ENCODE results near the gene MCOLN2. TPM values are rescaled to one million over a fixed set of nuclear protein-coding genes. Genes with fewer than 3 reads are reported as not detected.

MCOLN2 gene
- total RNA-seq, 2 donors from 2014 or later: 15.4 to 21.6 TPM

DNA sequence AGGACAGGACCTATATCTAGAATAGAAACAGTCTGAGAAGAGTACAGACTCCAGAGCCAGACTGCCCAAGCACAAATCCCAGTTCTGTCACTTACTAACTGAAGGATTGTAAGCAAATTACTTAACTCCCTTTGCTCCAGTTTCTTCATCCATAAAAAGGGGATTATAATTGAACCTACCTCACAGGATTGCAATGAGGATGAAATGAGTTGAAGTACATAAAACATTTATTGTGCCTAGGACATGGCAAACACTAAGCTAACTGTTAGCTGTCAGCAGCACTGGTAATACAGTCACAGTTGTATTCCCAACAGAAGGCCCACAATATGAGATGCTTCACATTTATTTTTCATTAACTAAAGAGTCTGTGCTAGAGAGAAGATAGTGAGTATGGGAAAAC, 33.9 kb downstream of the MCOLN2 start:
- Histone ChIP-seq H3K4me3 (no peak overlapping the region), H3K9ac (ENCODE audit: low read depth in 2 of 2, low read length in 2 of 2) (no peak overlapping the region), H3K4me1 (no peaks in the 10 kb centered on the region), H3K27me3 (no peaks in the 10 kb centered on the region), H3K27ac (no peak overlapping the region), H3K36me3 (no peaks in the 10 kb centered on the region), H3K9me3 (no peaks in the 10 kb centered on the region)
- intact Hi-C loops (cut with DNase I): no loop called here
- TF ChIP-seq, protein P1, sequence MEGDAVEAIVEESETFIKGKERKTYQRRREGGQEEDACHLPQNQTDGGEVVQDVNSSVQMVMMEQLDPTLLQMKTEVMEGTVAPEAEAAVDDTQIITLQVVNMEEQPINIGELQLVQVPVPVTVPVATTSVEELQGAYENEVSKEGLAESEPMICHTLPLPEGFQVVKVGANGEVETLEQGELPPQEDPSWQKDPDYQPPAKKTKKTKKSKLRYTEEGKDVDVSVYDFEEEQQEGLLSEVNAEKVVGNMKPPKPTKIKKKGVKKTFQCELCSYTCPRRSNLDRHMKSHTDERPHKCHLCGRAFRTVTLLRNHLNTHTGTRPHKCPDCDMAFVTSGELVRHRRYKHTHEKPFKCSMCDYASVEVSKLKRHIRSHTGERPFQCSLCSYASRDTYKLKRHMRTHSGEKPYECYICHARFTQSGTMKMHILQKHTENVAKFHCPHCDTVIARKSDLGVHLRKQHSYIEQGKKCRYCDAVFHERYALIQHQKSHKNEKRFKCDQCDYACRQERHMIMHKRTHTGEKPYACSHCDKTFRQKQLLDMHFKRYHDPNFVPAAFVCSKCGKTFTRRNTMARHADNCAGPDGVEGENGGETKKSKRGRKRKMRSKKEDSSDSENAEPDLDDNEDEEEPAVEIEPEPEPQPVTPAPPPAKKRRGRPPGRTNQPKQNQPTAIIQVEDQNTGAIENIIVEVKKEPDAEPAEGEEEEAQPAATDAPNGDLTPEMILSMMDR (IDR thresholded peaks at IDR 0.05): no peak
- no peak for DNase-seq

DNA sequence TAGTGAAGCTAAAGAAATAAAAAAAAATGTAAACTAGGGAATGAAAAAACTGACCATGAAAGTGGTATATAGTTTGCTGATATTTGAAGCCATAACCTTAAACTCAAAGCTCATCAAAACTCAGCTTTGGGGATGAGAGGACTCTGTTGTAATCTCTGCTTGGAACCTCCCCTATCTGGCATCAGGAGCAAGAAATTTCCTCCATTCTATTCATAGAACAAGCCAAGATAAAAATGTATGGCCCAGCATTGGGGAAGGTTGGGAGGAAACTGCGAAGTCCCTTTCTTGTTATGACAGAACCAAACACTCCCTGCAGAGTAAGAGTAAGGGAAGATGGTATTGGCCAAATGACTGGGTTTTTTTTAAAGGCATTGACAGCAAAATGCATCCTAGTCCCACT, 35.6 kb downstream of the MCOLN2 start:
- H3K27ac ChIP-seq: no peak overlapping the region
- no peaks in the 10 kb centered on the region for H3K4me1 ChIP-seq
- DNase-seq: no peak
- TF ChIP-seq, protein P1 (IDR thresholded peaks at IDR 0.05): no peak
- no peak overlapping the region for H3K4me3 ChIP-seq
- no peaks in the 10 kb centered on the region for H3K36me3 ChIP-seq
- H3K9me3 ChIP-seq: no peaks in the 10 kb centered on the region
- no peak overlapping the region for H3K9ac ChIP-seq (ENCODE audit: low read depth in 2 of 2, low read length in 2 of 2)
- intact Hi-C loops (cut with DNase I): no loop called here
- H3K27me3 ChIP-seq: no peaks in the 10 kb centered on the region

DNA sequence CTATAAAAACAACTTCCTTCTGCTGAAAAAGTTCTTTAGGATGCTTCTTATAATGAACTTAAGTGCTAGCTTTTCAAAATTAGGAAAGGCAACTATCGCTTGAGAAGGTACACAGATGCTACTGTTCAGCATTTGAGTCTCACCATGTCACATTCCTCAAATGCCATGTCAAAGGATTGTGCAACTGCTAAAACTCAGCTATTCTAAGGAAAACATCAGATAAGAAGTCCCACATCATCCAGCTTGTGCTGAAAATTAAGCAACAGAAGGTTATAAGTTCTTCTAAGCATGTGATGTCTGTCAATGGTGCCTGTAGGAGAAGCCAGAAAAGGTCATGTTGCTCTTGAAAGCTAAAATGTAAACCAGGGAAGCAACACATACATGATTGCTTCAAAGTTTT, 36.5 kb downstream of the MCOLN2 start:
- no peak overlapping the region for H3K9ac ChIP-seq (ENCODE audit: low read depth in 2 of 2, low read length in 2 of 2)
- no peak overlapping the region for H3K4me3 ChIP-seq
- intact Hi-C loops (cut with DNase I): no loop called here
- TF ChIP-seq, protein P1 (IDR thresholded peaks at IDR 0.05): no peak
- H3K36me3 ChIP-seq: no peaks in the 10 kb centered on the region
- H3K27me3 ChIP-seq: no peaks in the 10 kb centered on the region
- no peaks in the 10 kb centered on the region for H3K9me3 ChIP-seq
- no peak for DNase-seq
- H3K27ac ChIP-seq: no peak overlapping the region
- no peaks in the 10 kb centered on the region for H3K4me1 ChIP-seq

DNA sequence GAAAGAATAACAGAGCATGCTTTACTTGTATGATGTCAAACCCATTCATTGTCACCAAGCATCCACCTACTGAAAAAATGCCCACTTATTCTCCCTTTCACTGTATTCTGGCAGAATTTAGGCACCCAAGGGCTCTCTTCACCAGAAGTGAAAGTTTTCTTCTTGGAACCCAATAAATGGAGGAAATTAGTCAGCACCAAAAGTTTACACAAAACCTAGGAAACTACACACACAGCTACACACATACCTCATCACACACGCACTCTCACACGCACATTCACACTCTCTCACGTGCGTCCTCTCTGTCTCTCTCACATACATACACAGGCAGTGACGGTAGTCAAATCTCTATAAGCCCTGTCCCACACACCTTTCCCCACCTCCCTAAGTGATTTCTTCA, 37.6 kb downstream of the MCOLN2 start:
- Histone ChIP-seq H3K4me3 (no peak overlapping the region), H3K27ac (no peak overlapping the region), H3K27me3 (no peaks in the 10 kb centered on the region), H3K9me3 (no peaks in the 10 kb centered on the region), H3K4me1 (no peaks in the 10 kb centered on the region), H3K36me3 (no peaks in the 10 kb centered on the region), H3K9ac (ENCODE audit: low read depth in 2 of 2, low read length in 2 of 2) (no peak overlapping the region)
- TF ChIP-seq, protein P1 (IDR thresholded peaks at IDR 0.05): no peak
- intact Hi-C loops (cut with DNase I): no loop called here
- DNase-seq: no peak

DNA sequence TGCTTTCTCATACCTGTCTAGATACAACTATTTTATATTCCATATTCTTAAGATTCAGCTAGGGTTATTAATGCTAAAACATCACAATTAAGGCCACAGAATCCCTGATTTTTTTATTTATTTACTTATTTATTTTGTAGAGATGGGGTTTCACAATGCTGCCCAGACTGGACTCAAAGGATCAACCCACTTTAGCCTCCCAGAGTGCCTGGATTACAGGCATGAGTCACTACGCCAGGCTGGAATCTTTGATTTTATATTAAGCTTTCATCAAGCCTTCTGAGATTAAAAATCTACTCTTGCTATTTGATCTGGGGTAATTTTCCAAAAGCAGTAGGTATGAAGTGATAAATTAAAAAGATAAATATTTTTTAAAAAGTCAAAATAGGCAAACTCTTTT, 38.9 kb downstream of the MCOLN2 start:
- TF ChIP-seq, protein P1 (IDR thresholded peaks at IDR 0.05): no peak
- Histone ChIP-seq H3K9me3 (no peaks in the 10 kb centered on the region), H3K4me3 (no peak overlapping the region), H3K4me1 (no peaks in the 10 kb centered on the region), H3K27ac (no peak overlapping the region), H3K9ac (ENCODE audit: low read depth in 2 of 2, low read length in 2 of 2) (no peak overlapping the region), H3K27me3 (no peaks in the 10 kb centered on the region), H3K36me3 (no peaks in the 10 kb centered on the region)
- intact Hi-C loops (cut with DNase I): no loop called here
- no peak for DNase-seq

DNA sequence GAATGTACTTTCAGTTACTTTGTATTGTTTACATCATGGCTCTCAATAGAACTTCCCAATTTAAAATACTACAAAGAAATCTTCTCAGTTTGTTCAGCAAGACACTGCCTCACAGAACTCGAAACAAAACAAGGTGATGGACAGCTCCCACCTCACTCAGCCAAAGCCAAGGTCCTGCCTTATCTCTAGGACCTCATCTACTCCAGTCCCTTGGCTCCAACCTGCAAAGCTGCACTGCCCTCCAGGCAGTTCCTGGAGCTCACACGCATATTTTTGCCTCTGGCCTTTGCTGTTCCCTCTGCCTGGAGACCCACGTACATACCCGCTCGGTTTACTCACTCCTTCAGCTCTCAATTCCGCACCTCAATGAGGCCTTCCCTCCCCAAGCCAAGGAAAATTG, 40.3 kb downstream of the MCOLN2 start:
- no peaks in the 10 kb centered on the region for H3K36me3 ChIP-seq
- no peaks in the 10 kb centered on the region for H3K9me3 ChIP-seq
- intact Hi-C loops (cut with DNase I): no loop called here
- no peaks in the 10 kb centered on the region for H3K4me1 ChIP-seq
- TF ChIP-seq, protein P1 (IDR thresholded peaks at IDR 0.05): no peak
- no peaks in the 10 kb centered on the region for H3K27me3 ChIP-seq
- no peak for DNase-seq
- no peak overlapping the region for H3K27ac ChIP-seq
- no peak overlapping the region for H3K9ac ChIP-seq (ENCODE audit: low read depth in 2 of 2, low read length in 2 of 2)
- H3K4me3 ChIP-seq: no peak overlapping the region
